ENCODE measurements around the gene UQCRC1. TPM values are rescaled to one million over a fixed set of nuclear protein-coding genes. Genes with fewer than 3 reads are reported as not detected.

Gene UQCRC1
- total RNA-seq, 1 donor from 2014 or later: 240 TPM

DNA sequence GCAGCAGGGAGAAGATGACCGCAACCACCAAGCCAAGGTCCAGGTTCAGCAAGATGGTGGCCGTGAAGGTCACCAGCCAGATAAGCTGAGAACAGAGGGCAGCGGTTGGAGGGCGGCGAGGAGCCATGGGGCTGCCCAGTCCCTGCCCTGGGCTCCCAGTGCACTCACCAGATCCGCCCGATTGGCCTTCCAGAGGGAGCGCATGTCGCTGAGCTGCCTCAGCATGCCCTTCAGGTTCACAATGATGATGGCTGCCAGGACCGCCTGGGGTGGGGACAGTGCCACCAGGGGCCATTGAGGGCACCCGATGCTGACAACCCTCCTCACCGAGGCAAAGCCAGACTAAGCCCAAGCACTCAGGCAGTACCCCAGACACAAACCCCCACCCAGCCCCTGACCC, 20.4 kb upstream of the UQCRC1 start:
- TF ChIP-seq EZH2 (IDR thresholded peaks at IDR 0.05): no peak
- TF ChIP-seq, protein P1, sequence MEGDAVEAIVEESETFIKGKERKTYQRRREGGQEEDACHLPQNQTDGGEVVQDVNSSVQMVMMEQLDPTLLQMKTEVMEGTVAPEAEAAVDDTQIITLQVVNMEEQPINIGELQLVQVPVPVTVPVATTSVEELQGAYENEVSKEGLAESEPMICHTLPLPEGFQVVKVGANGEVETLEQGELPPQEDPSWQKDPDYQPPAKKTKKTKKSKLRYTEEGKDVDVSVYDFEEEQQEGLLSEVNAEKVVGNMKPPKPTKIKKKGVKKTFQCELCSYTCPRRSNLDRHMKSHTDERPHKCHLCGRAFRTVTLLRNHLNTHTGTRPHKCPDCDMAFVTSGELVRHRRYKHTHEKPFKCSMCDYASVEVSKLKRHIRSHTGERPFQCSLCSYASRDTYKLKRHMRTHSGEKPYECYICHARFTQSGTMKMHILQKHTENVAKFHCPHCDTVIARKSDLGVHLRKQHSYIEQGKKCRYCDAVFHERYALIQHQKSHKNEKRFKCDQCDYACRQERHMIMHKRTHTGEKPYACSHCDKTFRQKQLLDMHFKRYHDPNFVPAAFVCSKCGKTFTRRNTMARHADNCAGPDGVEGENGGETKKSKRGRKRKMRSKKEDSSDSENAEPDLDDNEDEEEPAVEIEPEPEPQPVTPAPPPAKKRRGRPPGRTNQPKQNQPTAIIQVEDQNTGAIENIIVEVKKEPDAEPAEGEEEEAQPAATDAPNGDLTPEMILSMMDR (IDR thresholded peaks at IDR 0.05): no peak
- no peak for TF ChIP-seq EZH2phosphoT487 (IDR thresholded peaks at IDR 0.05)
- no peaks in the 10 kb centered on the region for H3K27me3 ChIP-seq
- H2AFZ ChIP-seq (replicated peaks): no peak overlapping the region
- no peak overlapping the region for H3K9ac ChIP-seq
- H3K9me3 ChIP-seq (ENCODE audit: low read depth): no peaks in the 10 kb centered on the region
- peaks cover 6% of the 10 kb centered on the region for H3K4me1 ChIP-seq
- Mint-ChIP-seq H3K4me1 (peaks cover 27% of the 10 kb centered on the region), H3K27ac (no peak overlapping the region), H3K27me3 (ENCODE audit: insufficient read depth, low read depth) (peaks cover 8% of the 10 kb centered on the region), H3K4me3 (no peak overlapping the region), H3K36me3 (peaks cover 34% of the 10 kb centered on the region), H3K9me3 (no peaks in the 10 kb centered on the region)
- DNase-seq (ENCODE audit: low spot score): no peak
- peaks cover 29% of the 10 kb centered on the region for H4K20me1 ChIP-seq (ENCODE audit: low read depth)
- no peaks in the 10 kb centered on the region for H3K36me3 ChIP-seq
- peaks cover 14% of the 10 kb centered on the region for H3K79me2 ChIP-seq (ENCODE audit: low read depth)
- H3K27ac ChIP-seq: no peak overlapping the region
- no peak overlapping the region for H3K4me2 ChIP-seq
- no peak overlapping the region for H3K4me3 ChIP-seq
- H3F3A ChIP-seq (ENCODE audit: low read depth): peaks cover 5% of the 10 kb centered on the region

- H3F3A ChIP-seq (ENCODE audit: low read depth): peaks cover 3% of the 10 kb centered on the region
- H3K27ac Mint-ChIP-seq: no peak overlapping the region
- peaks cover 18% of the 10 kb centered on the region for H4K20me1 ChIP-seq (ENCODE audit: low read depth)
- no peak for DNase-seq (ENCODE audit: low spot score)
- H3K4me3 Mint-ChIP-seq: no peak overlapping the region
- no peak overlapping the region for H3K27ac ChIP-seq
- peaks cover 40% of the 10 kb centered on the region for H3K36me3 Mint-ChIP-seq
- TF ChIP-seq EZH2 (IDR thresholded peaks at IDR 0.05): no peak
- TF ChIP-seq, protein P1 (IDR thresholded peaks at IDR 0.05): no peak
- TF ChIP-seq EZH2phosphoT487 (IDR thresholded peaks at IDR 0.05): no peak
- no peaks in the 10 kb centered on the region for H3K36me3 ChIP-seq
- peaks cover under 1% of the 10 kb centered on the region for H3K79me2 ChIP-seq (ENCODE audit: low read depth)
- no peak overlapping the region for H3K4me3 ChIP-seq
- H3K9me3 ChIP-seq (ENCODE audit: low read depth): no peaks in the 10 kb centered on the region
- no peak overlapping the region for H3K4me2 ChIP-seq
- H3K4me1 ChIP-seq: no peaks in the 10 kb centered on the region
- H3K9ac ChIP-seq: no peak overlapping the region
- H3K4me1 Mint-ChIP-seq: peaks cover 26% of the 10 kb centered on the region
- H3K9me3 Mint-ChIP-seq: no peaks in the 10 kb centered on the region
- H3K27me3 Mint-ChIP-seq (ENCODE audit: insufficient read depth, low read depth): peaks cover 8% of the 10 kb centered on the region
- no peaks in the 10 kb centered on the region for H3K27me3 ChIP-seq
- no peak overlapping the region for H2AFZ ChIP-seq (replicated peaks)
Observed at GRCh38 chr3:48628277-48629017, 19.0 kb upstream of the UQCRC1 start.

DNA sequence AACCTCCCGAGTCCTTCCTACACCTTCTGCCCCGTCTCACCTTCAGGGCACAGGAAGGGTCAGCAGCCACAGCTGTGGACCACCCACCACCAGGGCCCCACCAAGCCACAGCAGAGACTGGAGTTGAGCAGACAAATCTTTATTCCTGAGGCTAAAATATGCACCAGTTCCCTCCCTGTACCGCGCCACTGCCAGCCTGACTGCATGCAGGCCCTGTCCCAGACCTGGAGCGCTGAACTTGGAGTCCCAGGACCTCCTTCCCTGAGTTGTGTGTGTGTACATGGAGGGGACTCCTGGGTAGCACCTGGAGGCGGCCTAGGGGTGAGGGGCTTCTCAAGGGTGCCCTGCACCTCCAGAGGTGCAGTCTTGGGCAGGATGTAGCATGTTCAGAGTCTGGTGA, 16.2 kb upstream of the UQCRC1 start:
- Mint-ChIP-seq H3K4me3 (no peak overlapping the region), H3K4me1 (peaks cover 26% of the 10 kb centered on the region), H3K9me3 (no peaks in the 10 kb centered on the region), H3K27ac (no peak overlapping the region), H3K27me3 (ENCODE audit: insufficient read depth, low read depth) (peaks cover 9% of the 10 kb centered on the region), H3K36me3 (peaks cover 39% of the 10 kb centered on the region)
- Histone ChIP-seq H4K20me1 (ENCODE audit: low read depth) (peaks cover 5% of the 10 kb centered on the region), H3K27ac (no peak overlapping the region), H3K4me3 (no peak overlapping the region), H3K9me3 (ENCODE audit: low read depth) (no peaks in the 10 kb centered on the region), H3K4me2 (no peak overlapping the region), H3K9ac (no peak overlapping the region), H3K27me3 (no peaks in the 10 kb centered on the region), H3K36me3 (no peaks in the 10 kb centered on the region), H3K4me1 (no peaks in the 10 kb centered on the region), H3F3A (ENCODE audit: low read depth) (peaks cover 3% of the 10 kb centered on the region), H2AFZ (replicated peaks) (no peak overlapping the region), H3K79me2 (ENCODE audit: low read depth) (no peaks in the 10 kb centered on the region)
- no peak for DNase-seq (ENCODE audit: low spot score)
- TF ChIP-seq EZH2 (IDR thresholded peaks at IDR 0.05) (no peak), EZH2phosphoT487 (IDR thresholded peaks at IDR 0.05) (no peak)
- TF ChIP-seq, protein P1 (IDR thresholded peaks at IDR 0.05): no peak
